ENCODE results near the gene EPHB2.

Gene EPHB2

GRCh38 chr1:22865736-22866135 is 155.1 kb downstream of the EPHB2 start:
- no peak for DNase-seq

- DNase-seq: no peak
Observed at GRCh38 chr1:22866868-22867267, 156.2 kb downstream of the EPHB2 start.

- no peak for DNase-seq
Observed at GRCh38 chr1:22868331-22868730, 157.7 kb downstream of the EPHB2 start.

GRCh38 chr1:22869325-22869724 is 158.7 kb downstream of the EPHB2 start:
- DNase-seq: no peak

GRCh38 chr1:22870201-22870871 is 159.7 kb downstream of the EPHB2 start:
- no peak for DNase-seq

GRCh38 chr1:22872981-22873664 is 162.5 kb downstream of the EPHB2 start:
- DNase-seq: no peak

- no peak for DNase-seq
Observed at GRCh38 chr1:22874785-22875184, 164.1 kb downstream of the EPHB2 start.

- no peak for DNase-seq
Observed at GRCh38 chr1:22875241-22875640, 164.6 kb downstream of the EPHB2 start.

- no peak for DNase-seq
Observed at GRCh38 chr1:22875841-22876240, 165.2 kb downstream of the EPHB2 start.

- no peak for DNase-seq
Observed at GRCh38 chr1:22876359-22877111, 165.9 kb downstream of the EPHB2 start.

- no peak for DNase-seq
Observed at GRCh38 chr1:22877112-22877915, 166.7 kb downstream of the EPHB2 start.

- no peak for DNase-seq
Observed at GRCh38 chr1:22877980-22878379, 167.3 kb downstream of the EPHB2 start.

GRCh38 chr1:22878626-22879025 is 168.0 kb downstream of the EPHB2 start:
- no peak for DNase-seq

- no peak for DNase-seq
Observed at GRCh38 chr1:22879445-22879844, 168.8 kb downstream of the EPHB2 start.

- no peak for DNase-seq
Observed at GRCh38 chr1:22880174-22880601, 169.5 kb downstream of the EPHB2 start.

GRCh38 chr1:22883406-22883805 is 172.8 kb downstream of the EPHB2 start:
- no peak for DNase-seq

- DNase-seq: peak; percentile 20
Observed at GRCh38 chr1:22884806-22885530, 174.3 kb downstream of the EPHB2 start.

- DNase-seq: no peak
Observed at GRCh38 chr1:22886211-22886610, 175.6 kb downstream of the EPHB2 start.

GRCh38 chr1:22887491-22887890 is 176.9 kb downstream of the EPHB2 start:
- DNase-seq: no peak

- DNase-seq: no peak
Observed at GRCh38 chr1:22888320-22889075, 177.9 kb downstream of the EPHB2 start.

- peak; percentile 15 for DNase-seq
Observed at GRCh38 chr1:22889213-22889827, 178.7 kb downstream of the EPHB2 start.
